Glutamatergic neuron (in vitro differentiated cells): ENCODE data around the gene SEMA7A. TPM values are rescaled to one million over a fixed set of nuclear protein-coding genes. Genes with fewer than 3 reads are reported as not detected.

ENCODE experiments used
- DNase-seq: peaks from one replicate; pipeline ENCODE4 v3.0.0; 2022
- H3K27ac Mint-ChIP-seq: one replicate; pipeline ENCODE4 v1.8.0; 2020; ENCODE audit warnings: mild to moderate bottlenecking, mixed read lengths, inconsistent platforms; ENCODE audit not compliant: unreplicated experiment
- H3K27me3 Mint-ChIP-seq: one replicate; pipeline ENCODE4 v1.8.0; 2020; ENCODE audit warnings: mild to moderate bottlenecking, moderate library complexity, mixed read lengths, inconsistent platforms; ENCODE audit not compliant: unreplicated experiment
- H3K36me3 Mint-ChIP-seq: one replicate; pipeline ENCODE4 v1.8.0; 2020; ENCODE audit warnings: mild to moderate bottlenecking, mixed read lengths, inconsistent platforms; ENCODE audit not compliant: unreplicated experiment
- H3K4me1 Mint-ChIP-seq: one replicate; pipeline ENCODE4 v1.8.0; 2020; ENCODE audit warnings: mild to moderate bottlenecking, low read depth, mixed read lengths, inconsistent platforms; ENCODE audit not compliant: unreplicated experiment
- H3K4me3 Mint-ChIP-seq: one replicate; pipeline ENCODE4 v1.8.0; 2020; ENCODE audit warnings: mild to moderate bottlenecking, mixed read lengths, inconsistent platforms; ENCODE audit not compliant: unreplicated experiment
- H3K9me3 Mint-ChIP-seq: one replicate; pipeline ENCODE4 v1.8.0; 2020; ENCODE audit warnings: mild to moderate bottlenecking, moderate library complexity, mixed read lengths, inconsistent platforms; ENCODE audit not compliant: unreplicated experiment
- total RNA-seq: library from RNA; stranded (reverse); fragmentation: NEBNext Ultra II Directional; extraction: Animal tissue kit (Norgen Biotek cat#: 25700); gene quantifications from one replicate; pipeline ENCODE4 v1.2.1, GENCODE V29; 2021; ENCODE audit not compliant: unreplicated experiment
- TF ChIP-seq, protein P1 (sequence below): fragments of 200-600 bp; sonication (generic); IDR thresholded peaks from one replicate; pipeline ENCODE4 v1.5.0; 2021; ENCODE audit not compliant: partially characterized antibody, unreplicated experiment

The SEMA7A gene
- total RNA-seq, 1 donor from 2014 or later: 16.2 TPM

DNA sequence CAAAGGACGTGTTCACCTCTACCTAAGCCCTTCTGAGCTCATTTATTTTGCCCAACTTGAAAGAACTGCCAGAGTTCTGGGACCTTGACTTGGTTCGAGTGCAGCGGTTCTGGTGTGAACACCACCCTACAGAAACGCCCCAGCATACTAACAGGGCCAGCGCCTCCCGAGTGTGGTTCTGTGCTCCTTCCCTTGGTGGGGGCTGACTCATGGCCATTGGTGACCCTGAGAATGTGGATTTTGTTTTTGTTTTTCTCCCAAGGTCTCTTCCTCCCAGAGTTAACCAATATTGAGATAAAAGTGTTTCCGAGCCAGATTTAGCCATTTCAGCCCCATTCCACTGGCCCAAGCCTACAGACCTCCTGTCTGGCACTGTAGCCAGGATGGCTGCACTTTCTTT, 27.9 kb downstream of the SEMA7A start:
- H3K4me3 Mint-ChIP-seq: no peak overlapping the region
- H3K27ac Mint-ChIP-seq: no peak overlapping the region
- DNase-seq: no peak
- no peaks in the 10 kb centered on the region for H3K36me3 Mint-ChIP-seq
- H3K4me1 Mint-ChIP-seq: peaks cover 8% of the 10 kb centered on the region
- no peaks in the 10 kb centered on the region for H3K9me3 Mint-ChIP-seq
- TF ChIP-seq, protein P1, sequence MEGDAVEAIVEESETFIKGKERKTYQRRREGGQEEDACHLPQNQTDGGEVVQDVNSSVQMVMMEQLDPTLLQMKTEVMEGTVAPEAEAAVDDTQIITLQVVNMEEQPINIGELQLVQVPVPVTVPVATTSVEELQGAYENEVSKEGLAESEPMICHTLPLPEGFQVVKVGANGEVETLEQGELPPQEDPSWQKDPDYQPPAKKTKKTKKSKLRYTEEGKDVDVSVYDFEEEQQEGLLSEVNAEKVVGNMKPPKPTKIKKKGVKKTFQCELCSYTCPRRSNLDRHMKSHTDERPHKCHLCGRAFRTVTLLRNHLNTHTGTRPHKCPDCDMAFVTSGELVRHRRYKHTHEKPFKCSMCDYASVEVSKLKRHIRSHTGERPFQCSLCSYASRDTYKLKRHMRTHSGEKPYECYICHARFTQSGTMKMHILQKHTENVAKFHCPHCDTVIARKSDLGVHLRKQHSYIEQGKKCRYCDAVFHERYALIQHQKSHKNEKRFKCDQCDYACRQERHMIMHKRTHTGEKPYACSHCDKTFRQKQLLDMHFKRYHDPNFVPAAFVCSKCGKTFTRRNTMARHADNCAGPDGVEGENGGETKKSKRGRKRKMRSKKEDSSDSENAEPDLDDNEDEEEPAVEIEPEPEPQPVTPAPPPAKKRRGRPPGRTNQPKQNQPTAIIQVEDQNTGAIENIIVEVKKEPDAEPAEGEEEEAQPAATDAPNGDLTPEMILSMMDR: no peak
- peaks cover 6% of the 10 kb centered on the region for H3K27me3 Mint-ChIP-seq

DNA sequence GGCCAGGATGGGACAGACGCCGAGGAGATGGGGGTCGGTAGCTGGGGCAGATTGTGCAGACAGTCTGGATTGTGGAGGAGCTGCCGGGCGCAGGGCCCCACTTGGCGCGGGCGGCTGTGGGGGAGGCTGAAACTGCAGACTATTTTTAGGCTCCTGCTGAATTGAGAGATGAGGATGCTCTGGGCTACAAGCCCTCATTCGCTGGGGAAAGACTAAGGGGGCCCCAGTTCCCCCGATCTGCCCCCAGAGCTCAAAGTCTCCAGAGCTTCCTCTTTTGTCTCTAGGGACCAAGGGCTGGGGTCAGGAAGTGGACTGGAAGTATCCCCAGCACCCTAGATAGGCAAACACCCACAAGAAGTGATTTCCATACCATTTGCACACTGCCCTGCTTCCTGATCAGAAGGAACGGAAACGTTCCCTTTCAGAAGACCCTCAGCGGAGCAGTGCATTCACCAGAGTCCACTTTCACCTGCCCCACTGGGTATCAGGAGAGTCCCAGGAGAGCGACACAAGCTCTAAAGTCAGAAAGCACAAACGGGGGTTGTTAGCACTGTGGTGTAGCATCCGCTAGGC, 29.7 kb downstream of the SEMA7A start:
- no peak overlapping the region for H3K27ac Mint-ChIP-seq
- no peak for DNase-seq
- TF ChIP-seq, protein P1: no peak
- peaks cover 6% of the 10 kb centered on the region for H3K27me3 Mint-ChIP-seq
- H3K36me3 Mint-ChIP-seq: no peaks in the 10 kb centered on the region
- peaks cover 8% of the 10 kb centered on the region for H3K4me1 Mint-ChIP-seq
- no peaks in the 10 kb centered on the region for H3K9me3 Mint-ChIP-seq
- H3K4me3 Mint-ChIP-seq: no peak overlapping the region

DNA sequence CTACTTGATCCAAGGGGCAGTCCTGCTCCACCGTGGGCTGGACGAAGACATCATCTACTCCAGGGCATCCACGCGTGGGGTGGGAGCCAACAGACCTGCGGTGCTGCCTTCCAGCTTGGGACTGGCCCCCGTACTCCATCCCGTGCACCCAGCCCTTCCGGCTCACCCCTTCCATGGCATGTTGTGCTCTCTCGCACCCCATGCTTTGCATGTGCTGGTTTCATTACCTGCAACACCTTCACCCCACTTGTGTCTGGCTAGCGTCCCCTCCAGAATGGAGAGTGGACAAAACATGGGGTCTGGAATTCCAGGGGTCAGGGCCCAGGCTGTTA, 30.2 kb downstream of the SEMA7A start:
- TF ChIP-seq, protein P1: no peak
- Mint-ChIP-seq H3K4me1 (peaks cover 6% of the 10 kb centered on the region), H3K9me3 (no peaks in the 10 kb centered on the region), H3K27me3 (peaks cover 6% of the 10 kb centered on the region), H3K27ac (no peak overlapping the region), H3K36me3 (no peaks in the 10 kb centered on the region), H3K4me3 (no peak overlapping the region)
- no peak for DNase-seq

DNA sequence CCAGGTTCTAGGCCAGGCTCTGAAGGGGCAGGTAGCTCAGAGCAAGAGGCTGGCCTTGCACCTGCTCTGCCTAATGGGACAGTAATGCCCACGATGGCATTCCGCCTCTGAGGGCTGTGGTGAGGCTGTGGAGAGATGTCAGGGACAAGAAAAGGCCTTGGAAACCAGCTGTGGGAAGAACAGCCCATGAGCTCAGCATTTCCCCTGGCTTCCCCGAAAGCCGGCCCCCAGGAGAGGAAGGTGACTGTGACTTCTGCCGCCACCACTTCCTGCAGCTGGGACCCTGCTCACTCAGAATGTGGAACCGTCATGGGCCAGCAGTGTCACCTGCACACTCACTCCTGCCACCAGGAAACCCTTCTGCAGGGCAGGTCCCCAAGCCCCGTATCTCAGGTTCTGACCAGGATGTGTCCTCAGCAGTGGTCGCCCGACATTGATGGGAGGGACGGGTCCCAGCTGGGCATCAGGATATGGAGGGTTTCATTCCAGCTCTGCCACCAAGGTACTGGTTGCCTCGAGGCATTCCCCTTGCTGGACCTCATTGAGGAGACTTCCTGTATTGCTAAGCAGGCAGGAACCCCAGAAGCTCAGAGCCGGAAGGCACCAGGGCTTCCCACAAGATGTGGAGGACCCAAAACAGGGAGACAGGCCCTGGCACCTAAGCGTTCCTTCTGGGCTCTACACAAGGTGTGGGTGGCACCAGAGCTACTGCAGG, 30.7 kb downstream of the SEMA7A start:
- DNase-seq: no peak
- peaks cover 4% of the 10 kb centered on the region for H3K4me1 Mint-ChIP-seq
- H3K4me3 Mint-ChIP-seq: no peak overlapping the region

More for the DNA sequence above, 30.7 kb downstream of the SEMA7A start:
- TF ChIP-seq, protein P1: no peak
- Mint-ChIP-seq H3K27me3 (peaks cover 8% of the 10 kb centered on the region), H3K36me3 (no peaks in the 10 kb centered on the region), H3K9me3 (no peaks in the 10 kb centered on the region), H3K27ac (no peak overlapping the region)
